ENCODE measurements around the gene PPWD1.

The PPWD1 gene

DNA sequence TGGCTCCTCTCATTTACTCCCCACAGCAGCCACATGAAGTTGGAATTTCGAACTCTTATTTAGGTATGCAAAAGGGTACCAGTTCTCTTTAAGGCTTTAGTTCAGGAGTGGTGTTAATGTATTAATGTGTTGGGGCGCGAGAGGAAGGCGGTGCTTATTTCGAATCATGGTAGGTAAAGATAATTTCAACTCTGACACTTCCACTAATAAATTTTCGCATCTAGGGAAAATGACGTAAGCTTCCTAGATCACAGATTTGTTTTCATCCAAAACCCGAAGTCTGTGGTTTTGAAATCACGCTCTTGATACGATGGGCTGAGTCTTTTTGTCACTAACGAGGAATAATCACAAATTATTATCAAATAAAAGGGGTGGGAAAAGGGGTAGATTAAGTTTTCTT is 681 bp downstream of the PPWD1 start:
- ChIA-PET POLR2A (interaction anchor here (1.3 to 1.5 kb wide), 3 partner anchors 10 to 45 kb away, joined by 5 to 12 read pairs (median 6); no protein-coding TSS in a partner anchor), CTCF (interaction anchor here (0.6 to 0.7 kb wide), 2 partner anchors 10 to 45 kb away, joined by 4 read pairs; no protein-coding TSS in a partner anchor)
- H3K4me3 ChIP-seq (ENCODE audit: low read depth, low read length) = peak overlapping the region; percentile 100
- H3K4me1 ChIP-seq (ENCODE audit: control insufficient read depth, insufficient read depth, low read length) = 0 out of 2 replicates have a peak, but pooled peaks cover 3% of the 10 kb centered on the region
- peak; percentile 70; the same call in 1 of the 2 replicates for TF ChIP-seq BCL6B (tag by site-specific recombination; IDR thresholded peaks at IDR 0.05)
- peak; percentile 84 for TF ChIP-seq ATF2 (tag by site-specific recombination; IDR thresholded peaks at IDR 0.05; ENCODE audit: low read depth)
- no peak for TF ChIP-seq ZNF658 (tag by site-specific recombination; IDR thresholded peaks at IDR 0.05)
- 0 out of 2 replicates have a peak, but pooled peaks have one; percentile 14 for TF ChIP-seq ZNF214 (tag by site-specific recombination; IDR thresholded peaks at IDR 0.05; ENCODE audit: borderline replicate concordance)
- no peak for TF ChIP-seq ZNF324 (tag by site-specific recombination; IDR thresholded peaks at IDR 0.05)
- H3K9me3 ChIP-seq (ENCODE audit: control insufficient read depth, insufficient read depth, low read depth, low read length) = no peaks in the 10 kb centered on the region
- H3K36me3 ChIP-seq (ENCODE audit: control insufficient read depth in 2 of 2, insufficient read depth in 1 of 2, low read length in 2 of 2) = peaks cover 10 to 24% of the 10 kb centered on the region in 2 experiments
- peak overlapping the region; percentile 88 for H3K27ac ChIP-seq (ENCODE audit: extremely low read depth, low read depth, low read length)

DNA sequence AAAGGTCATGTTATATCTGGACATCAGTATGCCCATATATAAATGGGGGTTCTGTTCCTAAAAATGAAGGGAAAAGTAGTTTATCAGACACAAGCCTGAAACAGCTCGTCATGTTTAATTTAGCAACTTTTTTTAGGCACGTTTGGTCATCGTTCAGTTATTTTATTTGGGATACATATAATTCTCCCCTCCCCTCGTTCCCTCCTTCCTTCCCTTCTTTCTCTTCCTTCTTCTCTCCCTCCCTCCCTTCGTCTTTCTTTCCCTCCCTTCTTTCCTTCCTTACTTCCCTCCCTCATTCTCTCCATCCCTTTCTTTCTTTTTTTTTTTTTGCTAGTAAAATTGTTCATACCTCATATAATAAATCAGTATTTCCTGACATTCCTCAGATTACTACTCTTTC is 3.4 kb downstream of the PPWD1 start:
- Histone ChIP-seq H3K36me3 (ENCODE audit: control insufficient read depth in 2 of 2, insufficient read depth in 1 of 2, low read length in 2 of 2) (peaks cover 26 to 37% of the 10 kb centered on the region in 2 experiments; a peak in 2 of 3 replicates), H3K9me3 (ENCODE audit: control insufficient read depth, insufficient read depth, low read depth, low read length) (no peaks in the 10 kb centered on the region), H3K27ac (ENCODE audit: extremely low read depth, low read depth, low read length) (no peak overlapping the region), H3K4me1 (ENCODE audit: control insufficient read depth, insufficient read depth, low read length) (0 out of 2 replicates have a peak, but pooled peaks cover 3% of the 10 kb centered on the region), H3K4me3 (ENCODE audit: low read depth, low read length) (no peak overlapping the region)
- POLR2A ChIA-PET = no interaction called here
- CTCF ChIA-PET = no interaction called here
- no peak for TF ChIP-seq ZNF658 (tag by site-specific recombination; IDR thresholded peaks at IDR 0.05)
- TF ChIP-seq ZNF366 (tag by site-specific recombination; conservative IDR thresholded peaks at IDR 0.05) = peak; percentile 88

DNA sequence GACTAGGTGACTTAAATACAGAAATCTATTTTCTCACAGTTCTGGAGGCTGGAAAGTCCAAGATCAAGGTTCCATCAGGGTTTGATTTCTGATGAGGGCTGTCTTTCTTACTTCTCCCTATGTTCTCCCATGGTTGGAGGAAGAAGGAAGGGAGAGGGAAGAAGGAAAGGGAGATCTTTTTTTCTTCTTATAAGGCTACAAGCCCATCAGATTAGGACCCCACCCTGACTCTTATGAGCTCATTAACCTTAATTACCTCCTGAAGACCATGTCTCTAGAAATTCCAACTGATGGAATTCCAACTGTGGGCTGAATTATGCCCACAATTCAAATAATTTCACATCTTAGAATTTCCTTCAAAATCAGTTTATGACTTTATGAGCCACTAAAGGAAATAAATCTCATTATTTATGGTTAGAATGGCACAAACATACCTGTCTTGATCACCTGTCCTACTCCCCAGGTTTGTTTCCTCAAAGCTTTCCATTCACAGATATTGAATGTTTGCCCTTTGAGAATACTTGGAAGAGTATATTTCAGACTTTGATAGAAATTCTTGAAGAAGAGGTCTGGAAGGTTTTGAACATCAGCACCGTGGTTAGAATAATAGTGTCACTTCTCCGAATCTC is 7.6 kb downstream of the PPWD1 start:
- H3K27ac ChIP-seq (ENCODE audit: extremely low read depth, low read depth, low read length) = no peak overlapping the region
- no peaks in the 10 kb centered on the region for H3K4me1 ChIP-seq (ENCODE audit: control insufficient read depth, insufficient read depth, low read length)
- TF ChIP-seq ZBTB10 (tag by site-specific recombination; IDR thresholded peaks at IDR 0.05) (no peak), SP2 (tag by site-specific recombination; IDR thresholded peaks at IDR 0.05) (no peak), ZNF302 (tag by site-specific recombination; IDR thresholded peaks at IDR 0.05; ENCODE audit: low read depth) (no peak), REPIN1 (tag by site-specific recombination; IDR thresholded peaks at IDR 0.05; ENCODE audit: low read depth) (no peak), OSR2 (tag by site-specific recombination; IDR thresholded peaks at IDR 0.05) (no peak), KLF1 (tag by site-specific recombination; IDR thresholded peaks at IDR 0.05) (no peak), ZNF645 (tag by site-specific recombination; IDR thresholded peaks at IDR 0.05) (no peak), ZNF335 (tag by site-specific recombination; conservative IDR thresholded peaks at IDR 0.05) (no peak), ZSCAN23 (tag by site-specific recombination; IDR thresholded peaks at IDR 0.05) (no peak), ZNF701 (tag by site-specific recombination; IDR thresholded peaks at IDR 0.05) (no peak), ZBTB7A (tag by site-specific recombination; IDR thresholded peaks at IDR 0.05; ENCODE audit: low read depth) (no peak), ZNF658 (tag by site-specific recombination; IDR thresholded peaks at IDR 0.05) (no peak), IKZF3 (tag by site-specific recombination; IDR thresholded peaks at IDR 0.05) (no peak), SCRT1 (tag by site-specific recombination; IDR thresholded peaks at IDR 0.05; ENCODE audit: borderline replicate concordance) (no peak), ZNF404 (tag by site-specific recombination; IDR thresholded peaks at IDR 0.05) (no peak), ZNF146 (tag by site-specific recombination; IDR thresholded peaks at IDR 0.05) (no peak), ZNF140 (tag by site-specific recombination; IDR thresholded peaks at IDR 0.05) (no peak), ZNF2 (tag by site-specific recombination; IDR thresholded peaks at IDR 0.05) (no peak), ZNF843 (tag by site-specific recombination; IDR thresholded peaks at IDR 0.05) (no peak)
- H3K9me3 ChIP-seq (ENCODE audit: control insufficient read depth, insufficient read depth, low read depth, low read length) = no peaks in the 10 kb centered on the region
- peaks cover 37 to 70% of the 10 kb centered on the region in 2 experiments for H3K36me3 ChIP-seq (ENCODE audit: control insufficient read depth in 2 of 2, insufficient read depth in 1 of 2, low read length in 2 of 2)
- ChIA-PET CTCF (interaction anchor here (0.7 kb wide), 1 partner anchor 61 kb away, joined by 3 read pairs; no protein-coding TSS in a partner anchor), POLR2A (no interaction called here)
- H3K4me3 ChIP-seq (ENCODE audit: low read depth, low read length) = no peak overlapping the region

Measured in HEK293 (cell line).